HEK293 (cell line): ENCODE data around the gene IVNS1ABP.

Experiments
- CTCF ChIA-PET: fragments of 350-600 bp; formaldehyde crosslinking; extraction: SDS; loops from one replicate; lab custom pipeline; 2021; ENCODE audit warnings: antibody characterized with exemption; lab: Yijun Ruan, JAX
- POLR2A ChIA-PET: fragments of 300-600 bp; formaldehyde crosslinking; extraction: SDS; loops from one replicate; lab custom pipeline; 2020; ENCODE audit warnings: antibody characterized with exemption, inconsistent platforms; lab: Yijun Ruan, JAX
- H3K27ac ChIP-seq: fragments of 200-500 bp; sonication (Bioruptor generic); 2 replicates; pipeline ENCODE4 v1.5.1; 2014; ENCODE audit warnings: low read depth, low read length, control low read depth, inconsistent platforms; ENCODE audit errors: extremely low read depth
- H3K36me3 ChIP-seq, 2 experiments: fragments of 200-500 bp in 1 of 2; sonication (Bioruptor generic) in 1 of 2; 1 replicate in 1 of 2; 2 replicates in 1 of 2; pipeline ENCODE4 v1.5.1; 2014 to 2017; ENCODE audit warnings: inconsistent platforms in 2 of 2, low read length in 2 of 2; ENCODE audit not compliant: control insufficient read depth in 2 of 2, insufficient read depth in 1 of 2
- H3K4me1 ChIP-seq: fragments of 200-500 bp; sonication (Bioruptor generic); 2 replicates; pipeline ENCODE4 v1.5.1; 2014; ENCODE audit warnings: mild to moderate bottlenecking, low read length, inconsistent platforms; ENCODE audit not compliant: control insufficient read depth, insufficient read depth
- H3K4me3 ChIP-seq: 2 replicates; pipeline ENCODE4 v1.5.1; 2011; ENCODE audit warnings: low read depth, mild to moderate bottlenecking, control low read depth, low read length, moderate library complexity
- H3K9me3 ChIP-seq: fragments of 200-500 bp; sonication (Bioruptor generic); 2 replicates; pipeline ENCODE4 v1.5.1; 2014; ENCODE audit warnings: low read depth, low read length, inconsistent platforms; ENCODE audit not compliant: control insufficient read depth, insufficient read depth
- CTCF ChIP-seq: fragments of 450-650 bp; formaldehyde crosslinking; IDR thresholded peaks from 2 replicates; pipeline ENCODE4 v1.5.1; 2016; ENCODE audit warnings: missing biosample characterization, missing genetic modification characterization
- IKZF3 ChIP-seq: fragments of 450-650 bp; IDR thresholded peaks from 2 replicates; pipeline ENCODE4 v1.5.0; 2018; ENCODE audit warnings: missing biosample characterization, mild to moderate bottlenecking, missing genetic modification characterization, moderate library complexity
- PRDM4 ChIP-seq: fragments of 450-650 bp; formaldehyde crosslinking; IDR thresholded peaks from 2 replicates; pipeline ENCODE4 v1.5.1; 2017; ENCODE audit warnings: missing biosample characterization, missing genetic modification characterization
- RBAK ChIP-seq: fragments of 450-650 bp; formaldehyde crosslinking; IDR thresholded peaks from 2 replicates; pipeline ENCODE4 v1.5.1; 2016; ENCODE audit warnings: missing biosample characterization, missing genetic modification characterization
- YY2 ChIP-seq: fragments of 450-650 bp; formaldehyde crosslinking; IDR thresholded peaks from 2 replicates; pipeline ENCODE4 v1.5.1; 2016; ENCODE audit warnings: missing biosample characterization, missing genetic modification characterization
- ZBTB10 ChIP-seq: fragments of 450-650 bp; formaldehyde crosslinking; IDR thresholded peaks from 2 replicates; pipeline ENCODE4 v1.5.1; 2016; ENCODE audit warnings: missing biosample characterization, missing genetic modification characterization
- ZBTB44 ChIP-seq: fragments of 450-650 bp; IDR thresholded peaks from 2 replicates; pipeline ENCODE4 v1.5.1; 2018; ENCODE audit warnings: missing biosample characterization, mild to moderate bottlenecking, missing genetic modification characterization
- ZBTB8A ChIP-seq: fragments of 450-650 bp; formaldehyde crosslinking; IDR thresholded peaks from 2 replicates; pipeline ENCODE4 v1.5.1; 2016; ENCODE audit warnings: missing biosample characterization, missing genetic modification characterization
- ZNF292 ChIP-seq: fragments of 450-650 bp; formaldehyde crosslinking; IDR thresholded peaks from 2 replicates; pipeline ENCODE4 v1.5.1; 2016; ENCODE audit warnings: low read depth, missing biosample characterization, missing genetic modification characterization, borderline replicate concordance
- ZNF394 ChIP-seq: fragments of 450-650 bp; formaldehyde crosslinking; IDR thresholded peaks from 2 replicates; pipeline ENCODE4 v1.5.1; 2016; ENCODE audit warnings: missing biosample characterization, missing genetic modification characterization, mild to moderate bottlenecking, moderate library complexity, borderline replicate concordance
- ZNF398 ChIP-seq: fragments of 450-650 bp; formaldehyde crosslinking; IDR thresholded peaks from 2 replicates; pipeline ENCODE4 v1.5.1; 2017; ENCODE audit warnings: missing biosample characterization, missing genetic modification characterization
- ZNF473 ChIP-seq: fragments of 450-650 bp; formaldehyde crosslinking; IDR thresholded peaks from 2 replicates; pipeline ENCODE4 v1.5.1; 2017; ENCODE audit warnings: missing biosample characterization, missing genetic modification characterization
- ZNF521 ChIP-seq: fragments of 450-650 bp; formaldehyde crosslinking; IDR thresholded peaks from 2 replicates; pipeline ENCODE4 v1.5.1; 2017; ENCODE audit warnings: missing biosample characterization, mild to moderate bottlenecking, missing genetic modification characterization
- ZNF544 ChIP-seq: fragments of 450-650 bp; formaldehyde crosslinking; IDR thresholded peaks from 2 replicates; pipeline ENCODE4 v1.5.0; 2017; ENCODE audit warnings: missing biosample characterization, missing genetic modification characterization
- ZNF549 ChIP-seq: fragments of 450-650 bp; IDR thresholded peaks from 2 replicates; pipeline ENCODE4 v1.5.1; 2018; ENCODE audit warnings: missing biosample characterization, missing genetic modification characterization, mild to moderate bottlenecking, inconsistent platforms, moderate library complexity
- ZNF747 ChIP-seq: fragments of 450-650 bp; formaldehyde crosslinking; IDR thresholded peaks from 2 replicates; pipeline ENCODE4 v1.5.1; 2016; ENCODE audit warnings: missing biosample characterization, missing genetic modification characterization
- ZNF76 ChIP-seq: fragments of 450-650 bp; formaldehyde crosslinking; IDR thresholded peaks from 2 replicates; pipeline ENCODE4; 2016; ENCODE audit warnings: low read depth, missing biosample characterization, missing genetic modification characterization, borderline replicate concordance
- TF ChIP-seq, protein P1 (sequence below): fragments of 450-650 bp; formaldehyde crosslinking; IDR thresholded peaks from 2 replicates; pipeline ENCODE4 v1.5.1; 2016; ENCODE audit warnings: missing biosample characterization, missing genetic modification characterization

The IVNS1ABP gene

DNA sequence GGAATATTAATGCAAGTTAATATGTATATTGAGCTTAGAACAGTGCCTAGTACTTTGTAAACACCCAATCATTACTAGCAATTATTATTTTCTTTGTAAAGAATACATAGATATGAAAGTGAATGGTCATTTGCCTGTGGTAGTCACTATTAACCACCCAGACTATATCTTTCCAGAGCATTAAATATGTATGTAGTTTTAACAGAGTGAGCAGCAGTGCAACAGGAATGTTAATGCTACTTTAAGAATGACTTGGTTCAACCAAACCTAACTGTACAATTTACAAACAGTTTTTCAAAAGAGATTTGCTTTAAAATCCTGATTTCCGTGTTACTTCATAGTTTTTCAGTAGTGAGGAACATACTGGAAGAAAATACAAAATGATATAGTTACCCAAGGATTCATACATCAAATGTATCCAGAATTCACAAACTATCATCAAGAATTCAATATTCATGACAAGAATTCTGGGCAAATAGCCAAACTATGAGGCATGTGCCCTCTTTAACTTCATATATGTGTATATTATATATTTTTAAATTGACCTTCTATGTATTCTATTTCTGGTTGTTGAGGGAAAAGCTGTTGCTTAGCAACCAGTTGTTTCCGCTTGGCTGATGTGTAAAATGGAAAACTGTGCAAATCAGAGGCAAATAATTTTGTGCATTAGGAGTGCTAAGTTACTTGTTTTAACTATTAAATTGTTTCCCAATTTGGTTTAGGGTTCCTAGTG lies 34.9 kb upstream of the IVNS1ABP start (continued):
- TF ChIP-seq ZNF549 (tag by site-specific recombination), result no peak
- TF ChIP-seq RBAK, result no peak
- no peak for TF ChIP-seq IKZF3 (tag by site-specific recombination)

DNA sequence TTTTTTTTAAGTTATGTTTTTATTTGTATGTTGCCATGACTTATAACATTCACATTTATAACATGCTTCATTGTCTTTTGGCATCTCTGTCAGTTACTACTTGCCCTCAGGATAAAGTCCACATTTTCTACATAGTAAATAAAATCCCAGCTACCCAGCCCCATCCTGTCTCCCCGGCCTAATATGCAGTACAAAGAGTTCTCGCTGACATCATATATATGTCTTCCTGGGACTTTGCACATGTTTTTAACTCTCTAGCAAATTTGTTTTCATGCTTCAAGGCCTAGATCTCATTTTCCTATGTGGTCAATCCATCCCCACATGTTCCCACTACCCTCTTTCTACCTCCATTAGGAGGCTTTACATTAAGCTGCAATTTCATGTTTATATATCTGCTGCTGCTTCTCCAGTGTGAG lies 33.0 kb upstream of the IVNS1ABP start:
- ChIA-PET CTCF (no interaction called here), POLR2A (no interaction called here)
- Histone ChIP-seq H3K9me3 (no peaks in the 10 kb centered on the region), H3K4me1 (no peaks in the 10 kb centered on the region), H3K36me3 (no peaks in the 10 kb centered on the region), H3K4me3 (no peak overlapping the region)
- no peak for TF ChIP-seq ZBTB10 (tag by site-specific recombination)
- no peak for TF ChIP-seq ZNF521 (tag by site-specific recombination)
- TF ChIP-seq ZBTB8A (tag by site-specific recombination), result no peak
- TF ChIP-seq ZNF394 (tag by site-specific recombination), result no peak
- TF ChIP-seq CTCF (tag by site-specific recombination), result no peak
- TF ChIP-seq ZBTB44 (tag by site-specific recombination), result no peak
- no peak for TF ChIP-seq ZNF473 (tag by site-specific recombination)
- TF ChIP-seq ZNF398 (tag by site-specific recombination), result no peak
- no peak for TF ChIP-seq ZNF544
- no peak for TF ChIP-seq PRDM4 (tag by site-specific recombination)
- TF ChIP-seq, protein P1, sequence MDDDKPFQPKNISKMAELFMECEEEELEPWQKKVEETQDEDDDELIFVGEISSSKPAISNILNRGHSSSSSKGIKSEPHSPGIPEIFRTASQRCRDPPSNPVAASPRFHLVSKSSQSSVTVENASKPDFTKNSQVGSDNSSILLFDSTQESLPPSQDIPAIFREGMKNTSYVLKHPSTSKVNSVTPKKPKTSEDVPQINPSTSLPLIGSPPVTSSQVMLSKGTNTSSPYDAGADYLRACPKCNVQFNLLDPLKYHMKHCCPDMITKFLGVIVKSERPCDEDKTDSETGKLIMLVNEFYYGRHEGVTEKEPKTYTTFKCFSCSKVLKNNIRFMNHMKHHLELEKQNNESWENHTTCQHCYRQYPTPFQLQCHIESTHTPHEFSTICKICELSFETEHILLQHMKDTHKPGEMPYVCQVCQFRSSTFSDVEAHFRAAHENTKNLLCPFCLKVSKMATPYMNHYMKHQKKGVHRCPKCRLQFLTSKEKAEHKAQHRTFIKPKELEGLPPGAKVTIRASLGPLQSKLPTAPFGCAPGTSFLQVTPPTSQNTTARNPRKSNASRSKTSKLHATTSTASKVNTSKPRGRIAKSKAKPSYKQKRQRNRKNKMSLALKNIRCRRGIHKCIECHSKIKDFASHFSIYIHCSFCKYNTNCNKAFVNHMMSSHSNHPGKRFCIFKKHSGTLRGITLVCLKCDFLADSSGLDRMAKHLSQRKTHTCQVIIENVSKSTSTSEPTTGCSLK (tag by site-specific recombination), result no peak
- TF ChIP-seq ZNF76, result no peak
- no peak for TF ChIP-seq YY2 (tag by site-specific recombination)
- TF ChIP-seq ZNF549 (tag by site-specific recombination), result no peak
- no peak for TF ChIP-seq ZNF747 (tag by site-specific recombination)
- TF ChIP-seq ZNF292 (tag by site-specific recombination), result no peak
- TF ChIP-seq, all 188 proteins: peak for 0
- H3K27ac ChIP-seq, result no peak overlapping the region
